C4-2B (cell line): Measurements from ENCODE around the gene PDE8B.

Source experiments
- CTCF ChIP-seq: fragments of 450-650 bp; conservative IDR thresholded peaks from 2 replicates; pipeline ENCODE4 v1.5.1; 2017; ENCODE audit warnings: mild to moderate bottlenecking
- ZFX ChIP-seq: fragments of 450-650 bp; IDR thresholded peaks from 2 replicates; pipeline ENCODE4 v1.6.1; 2017

DNA sequence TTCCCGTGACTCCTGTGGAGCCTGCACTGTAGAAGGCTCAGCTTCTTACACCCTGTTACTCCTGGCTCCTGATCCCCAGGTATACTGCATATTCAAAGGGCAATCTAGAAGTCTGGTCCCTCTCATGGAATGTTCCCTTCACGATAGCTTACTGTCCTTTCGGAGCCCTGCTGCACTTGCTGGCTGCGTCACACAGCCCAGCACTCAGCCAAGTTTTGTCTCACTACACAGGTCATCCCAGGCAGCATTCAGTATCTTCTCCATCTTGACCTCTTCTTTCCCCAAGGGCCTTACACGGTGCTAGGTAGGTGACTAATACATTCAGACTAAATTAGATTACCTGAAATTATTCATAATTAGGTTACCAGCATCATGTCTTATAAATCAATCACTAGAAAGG lies 157.9 kb downstream of the PDE8B start:
- TF ChIP-seq CTCF = no peak
- TF ChIP-seq ZFX = no peak
